Stimulated activated CD4-positive, alpha-beta T cell treated with anti-CD3 and anti-CD28 coated beads, TNF-alpha, amount 100 ng/mL, for 24 hours (primary cell): ENCODE measurements around the gene RPS6KA5.
"Not testable (repeated sequence)": the region's sequence is repeated elsewhere in the genome, so short reads cannot be mapped to it uniquely, and the experiment has no call there.

Source experiments
- DNase-seq, 3 experiments: peaks; one replicate each; pipeline ENCODE4 v3.0.0-alpha.2; 2020; ENCODE audit warnings: low read depth in 3 of 3

Gene RPS6KA5

DNA sequence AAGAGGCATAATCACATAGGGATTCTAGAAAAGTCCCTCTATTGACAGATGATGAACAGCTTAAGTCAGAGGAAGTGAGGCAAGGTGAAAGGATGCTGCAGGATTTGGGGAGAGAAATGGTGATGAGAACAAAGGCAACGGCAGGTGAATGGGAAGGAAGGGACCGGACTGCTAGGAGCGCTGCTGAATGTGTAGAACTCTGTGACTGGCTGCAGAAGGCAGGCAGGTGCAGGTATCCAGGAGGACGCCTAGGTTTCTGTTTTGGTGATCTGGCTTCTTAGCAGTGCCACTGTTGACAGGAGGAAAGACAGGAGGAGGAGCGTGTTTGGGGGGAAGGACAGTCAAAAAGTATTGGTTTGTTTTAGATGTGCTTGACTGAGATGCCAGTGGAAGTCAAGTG is 185.8 kb downstream of the RPS6KA5 start:
- no peak for DNase-seq

DNA sequence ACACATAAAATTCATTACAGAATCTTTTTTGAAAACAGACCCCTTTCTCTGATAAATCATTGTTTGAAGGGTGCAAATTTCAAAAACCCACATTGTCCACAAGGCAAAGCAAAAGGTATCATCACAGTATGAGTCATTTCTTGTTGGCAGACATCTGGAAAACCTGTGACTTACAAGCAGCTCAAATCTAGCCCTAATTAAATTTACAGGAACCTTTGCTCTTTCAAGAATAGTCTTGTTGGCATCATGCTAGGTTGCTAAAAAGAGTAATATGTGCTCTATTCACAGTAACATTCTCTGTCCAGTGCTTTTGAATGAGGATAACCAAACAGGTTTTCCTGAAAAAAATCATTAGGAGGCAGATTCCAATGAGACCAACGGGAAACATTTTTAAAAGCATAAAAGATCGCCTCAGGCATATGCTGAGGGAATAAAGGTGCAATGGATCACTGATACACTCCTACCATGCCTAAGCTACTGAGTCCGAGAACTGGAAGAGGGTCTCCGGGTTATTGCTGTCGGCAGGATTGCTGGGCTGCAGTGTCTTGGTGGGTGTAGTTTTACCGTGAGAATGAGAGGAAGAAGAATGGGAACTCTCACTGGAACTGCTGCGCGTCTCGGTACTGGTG is 188.7 kb downstream of the RPS6KA5 start:
- no peak for DNase-seq

DNA sequence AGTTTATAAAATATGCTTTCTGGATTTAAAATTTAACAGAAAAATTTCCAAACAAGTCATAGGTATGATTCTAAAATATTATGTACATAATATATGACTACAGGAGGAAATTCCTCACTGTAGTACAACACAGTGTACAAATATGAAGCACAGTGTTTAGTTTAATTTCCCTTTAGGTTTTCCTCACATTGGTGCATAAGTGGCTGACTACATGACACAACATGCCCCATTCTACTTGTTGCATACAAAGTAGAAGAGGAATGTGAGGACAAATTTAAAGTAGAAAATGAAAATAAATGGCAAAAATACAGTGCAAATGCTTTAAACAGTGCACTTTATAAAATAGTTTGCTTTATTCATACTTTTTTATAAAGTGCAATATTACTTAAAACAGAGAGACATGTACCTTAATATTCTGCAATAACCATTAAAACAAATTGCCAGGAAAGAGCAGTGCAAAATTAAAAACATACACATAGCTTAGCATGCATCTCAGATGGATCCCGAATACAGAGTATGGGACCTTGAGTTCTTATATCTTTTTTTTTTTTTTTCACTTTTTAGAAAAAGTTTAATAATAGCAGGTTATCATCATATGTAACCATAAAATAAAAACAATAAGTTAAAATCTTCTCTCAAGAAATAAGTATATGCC is 189.4 kb downstream of the RPS6KA5 start:
- no peak for DNase-seq

DNA sequence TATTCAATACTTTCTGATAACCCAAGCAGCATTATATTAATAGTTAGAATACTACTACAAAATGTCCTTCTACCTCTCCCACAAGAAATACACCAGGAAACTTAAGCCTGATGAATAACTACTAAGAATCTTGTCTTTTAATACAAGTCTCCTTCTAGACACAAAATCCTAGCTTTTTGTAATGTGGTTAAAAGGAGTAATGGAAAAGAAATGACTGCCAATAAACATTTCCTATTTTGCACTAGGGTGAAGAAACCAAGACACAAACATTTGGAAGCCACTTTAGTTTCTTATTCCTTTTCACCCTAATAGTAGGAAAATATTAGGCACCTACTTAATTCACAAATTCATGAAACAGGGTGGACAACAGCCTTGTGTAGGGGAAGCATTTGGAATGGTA is 192.9 kb downstream of the RPS6KA5 start:
- no peak for DNase-seq

DNA sequence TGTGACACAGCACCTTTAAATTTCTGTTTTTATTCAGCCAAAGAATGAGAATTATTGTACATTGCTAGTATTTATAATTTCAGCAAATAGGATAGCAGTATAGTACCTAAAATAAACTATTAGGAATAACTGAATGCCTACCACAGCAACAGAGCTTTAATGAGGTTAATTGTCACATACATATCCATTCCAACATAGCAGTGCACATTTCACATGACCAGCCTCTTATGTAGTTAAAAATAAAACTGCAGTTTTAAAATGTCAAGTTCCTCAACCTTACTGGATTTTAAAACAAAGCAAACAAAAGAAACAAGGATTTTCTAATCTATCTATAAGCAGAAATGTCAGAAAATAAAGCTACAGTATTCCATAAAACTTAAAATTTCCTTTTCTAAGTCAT is 193.6 kb downstream of the RPS6KA5 start:
- no peak for DNase-seq

DNA sequence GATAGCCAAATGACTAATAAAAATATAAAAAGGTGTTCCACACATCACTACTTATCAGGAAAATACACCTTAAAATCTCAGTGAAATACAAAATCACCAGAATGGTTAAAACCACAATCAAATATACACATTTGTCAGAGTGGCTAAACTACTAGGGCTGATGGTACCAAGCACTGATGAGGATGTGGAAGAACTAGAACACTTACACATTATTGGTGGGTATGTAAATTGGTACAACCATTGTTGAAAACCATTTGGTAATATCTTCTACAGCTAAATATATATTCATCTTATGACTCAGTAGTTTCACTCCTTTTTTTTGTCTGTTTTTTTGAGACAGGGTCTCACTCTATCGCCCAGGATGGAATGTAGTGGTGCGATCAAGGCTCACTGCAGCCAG is 195.7 kb downstream of the RPS6KA5 start:
- DNase-seq, result no peak

DNA sequence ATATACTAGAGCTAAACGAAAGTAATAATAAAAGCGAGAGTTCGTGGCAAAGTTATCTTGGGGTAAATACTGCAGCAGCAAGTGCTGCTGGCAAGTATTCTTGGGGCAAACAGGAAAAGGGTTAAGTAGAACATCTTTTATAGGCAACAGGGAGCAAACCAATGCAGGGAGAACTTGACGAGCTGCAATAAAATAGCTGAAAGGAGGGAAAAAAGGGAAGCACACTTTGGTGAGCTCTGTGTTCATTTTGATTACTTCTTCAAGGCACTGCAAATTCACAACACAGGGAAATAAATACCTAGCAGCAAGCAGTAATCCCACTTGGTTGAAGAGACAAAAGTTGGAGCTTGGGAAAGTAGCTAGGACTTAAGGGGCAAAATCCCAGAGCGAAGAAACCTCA is 201.9 kb downstream of the RPS6KA5 start:
- no peak for DNase-seq

DNA sequence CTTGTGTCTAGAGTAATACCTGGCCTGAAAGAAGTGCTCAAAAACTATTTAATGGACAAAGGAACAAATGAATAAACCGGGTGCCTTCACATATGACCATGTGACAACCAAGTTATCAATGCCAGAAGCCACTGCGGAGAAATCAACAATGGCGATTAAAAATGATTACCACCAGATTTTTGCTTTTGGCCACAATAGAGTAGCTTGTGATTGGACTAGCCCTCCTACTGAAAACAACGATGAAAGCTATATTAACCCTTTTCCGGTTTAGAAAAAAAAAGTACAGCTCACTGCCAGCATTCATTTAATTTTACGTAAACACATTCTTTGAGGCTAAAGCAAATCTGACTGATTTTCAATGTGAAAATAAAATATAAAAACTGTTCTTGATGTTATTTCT is 202.6 kb downstream of the RPS6KA5 start:
- DNase-seq, result no peak

DNA sequence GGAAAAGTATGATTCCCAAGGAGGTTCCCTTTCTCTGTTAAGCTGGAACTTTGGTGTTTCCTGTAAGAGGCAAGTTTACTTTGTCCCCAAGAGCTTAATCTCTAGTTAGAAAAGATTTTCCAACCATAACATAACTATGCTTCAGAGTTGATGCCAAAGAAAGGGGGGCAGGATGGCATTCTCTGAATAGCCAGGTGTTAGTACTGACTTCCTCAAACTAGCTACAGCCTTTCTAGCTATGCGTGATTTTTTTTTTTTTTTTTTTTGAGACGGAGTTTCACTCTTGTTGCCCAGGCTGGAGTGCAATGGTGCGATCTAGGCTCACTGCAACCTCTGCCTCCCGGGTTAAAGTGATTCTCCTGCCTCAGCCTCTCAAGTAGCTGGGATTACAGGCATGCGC is 204.3 kb downstream of the RPS6KA5 start:
- DNase-seq, result not testable (repeated sequence)

DNA sequence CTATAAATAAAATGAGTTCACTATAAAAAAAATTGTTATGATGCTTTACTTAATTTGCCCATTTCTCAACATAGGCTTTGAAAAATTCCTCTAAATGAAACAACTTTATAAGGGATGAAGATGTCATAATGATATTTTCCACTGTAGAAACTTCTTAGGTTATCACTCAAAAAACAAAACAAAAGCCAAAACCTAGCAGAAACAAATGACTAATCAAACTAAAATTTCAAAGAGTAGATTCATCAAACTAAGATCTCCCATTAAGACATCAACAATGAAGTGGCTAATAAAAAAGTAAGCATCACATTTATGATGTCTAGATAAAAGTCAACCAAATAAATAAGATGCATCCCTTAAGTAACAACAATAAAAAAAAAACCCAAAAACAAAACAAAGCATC is 207.3 kb downstream of the RPS6KA5 start:
- no peak for DNase-seq

DNA sequence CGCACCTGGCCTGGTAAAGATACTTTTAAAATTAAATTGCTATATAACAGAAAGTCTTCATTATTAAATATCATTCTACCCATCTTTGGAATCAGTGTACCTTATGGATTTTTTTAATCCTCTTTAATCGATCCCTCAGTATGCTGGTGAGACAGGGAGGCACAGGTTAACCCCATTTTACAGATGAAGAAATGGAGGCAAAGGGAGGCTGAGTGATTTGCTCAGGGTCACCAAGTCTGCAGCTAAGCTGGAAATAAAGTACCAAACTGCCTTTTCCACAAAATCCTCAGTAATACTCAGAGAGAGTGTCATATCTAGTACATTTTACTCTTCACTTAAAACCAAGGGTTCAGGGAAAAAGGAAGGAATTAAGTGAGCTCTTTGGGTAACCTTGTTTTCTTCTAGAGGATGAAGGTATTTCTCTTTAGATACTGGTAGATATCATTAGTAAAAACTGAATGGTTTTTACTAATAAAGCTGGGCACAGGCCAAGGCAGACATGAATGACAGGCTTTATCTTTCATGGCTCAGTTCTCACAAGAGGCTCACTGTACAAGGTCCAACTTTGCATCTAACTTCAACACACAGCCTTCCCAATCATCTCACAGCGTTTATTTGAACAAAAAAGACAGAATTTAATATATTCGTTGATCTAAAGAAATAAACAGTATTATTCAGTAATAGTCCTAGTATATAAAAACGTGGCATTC is 209.0 kb downstream of the RPS6KA5 start:
- DNase-seq, result no peak

DNA sequence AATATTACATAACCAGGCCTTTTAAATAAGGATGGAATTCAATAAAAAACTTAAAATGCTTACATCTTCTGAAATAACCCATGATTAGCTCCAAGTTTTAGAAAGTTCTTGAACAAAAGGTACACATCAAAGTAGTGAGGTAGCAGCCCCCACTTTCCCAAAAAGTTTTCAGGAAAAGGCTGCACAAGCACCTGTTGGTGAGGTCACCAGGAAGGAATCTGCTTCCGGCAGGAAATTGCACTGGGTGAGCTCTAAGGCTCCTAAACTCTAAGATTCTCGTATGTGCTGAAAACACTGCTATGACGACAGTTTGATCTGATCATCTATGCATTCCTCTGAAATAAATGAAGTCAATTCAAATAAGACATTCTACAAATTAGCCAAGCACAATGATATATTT is 210.0 kb downstream of the RPS6KA5 start:
- no peak for DNase-seq

DNA sequence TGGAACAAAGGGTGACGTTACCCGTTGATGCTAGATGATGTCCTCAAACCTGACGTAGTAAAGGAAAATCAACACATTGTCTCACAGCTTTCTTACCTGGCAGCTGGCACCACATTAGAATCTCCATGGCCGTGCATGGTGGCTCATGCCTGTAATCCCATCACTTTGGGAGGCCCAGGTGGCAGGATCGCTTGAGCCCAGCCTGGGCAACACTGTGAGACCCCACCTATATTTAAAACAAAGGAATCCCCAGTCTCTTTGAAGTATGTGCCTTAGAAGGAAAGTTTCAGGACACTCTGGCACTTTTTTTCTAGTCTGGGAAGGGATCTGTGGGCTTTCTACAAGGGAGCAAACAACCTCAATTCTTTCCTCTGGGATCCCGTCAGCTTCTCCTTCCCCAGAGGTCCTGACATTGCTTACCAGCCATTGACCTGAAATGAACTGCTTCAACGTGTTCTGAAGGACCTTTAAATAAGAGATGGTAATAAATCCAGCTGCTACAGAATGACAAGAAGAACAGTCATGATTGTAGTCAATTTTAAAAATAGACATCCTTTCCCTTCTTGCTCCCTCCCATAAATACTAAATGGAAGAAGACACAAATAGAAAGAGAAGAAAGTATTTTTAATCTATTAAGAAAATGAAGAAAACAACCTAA is 210.5 kb downstream of the RPS6KA5 start:
- DNase-seq, result no peak

DNA sequence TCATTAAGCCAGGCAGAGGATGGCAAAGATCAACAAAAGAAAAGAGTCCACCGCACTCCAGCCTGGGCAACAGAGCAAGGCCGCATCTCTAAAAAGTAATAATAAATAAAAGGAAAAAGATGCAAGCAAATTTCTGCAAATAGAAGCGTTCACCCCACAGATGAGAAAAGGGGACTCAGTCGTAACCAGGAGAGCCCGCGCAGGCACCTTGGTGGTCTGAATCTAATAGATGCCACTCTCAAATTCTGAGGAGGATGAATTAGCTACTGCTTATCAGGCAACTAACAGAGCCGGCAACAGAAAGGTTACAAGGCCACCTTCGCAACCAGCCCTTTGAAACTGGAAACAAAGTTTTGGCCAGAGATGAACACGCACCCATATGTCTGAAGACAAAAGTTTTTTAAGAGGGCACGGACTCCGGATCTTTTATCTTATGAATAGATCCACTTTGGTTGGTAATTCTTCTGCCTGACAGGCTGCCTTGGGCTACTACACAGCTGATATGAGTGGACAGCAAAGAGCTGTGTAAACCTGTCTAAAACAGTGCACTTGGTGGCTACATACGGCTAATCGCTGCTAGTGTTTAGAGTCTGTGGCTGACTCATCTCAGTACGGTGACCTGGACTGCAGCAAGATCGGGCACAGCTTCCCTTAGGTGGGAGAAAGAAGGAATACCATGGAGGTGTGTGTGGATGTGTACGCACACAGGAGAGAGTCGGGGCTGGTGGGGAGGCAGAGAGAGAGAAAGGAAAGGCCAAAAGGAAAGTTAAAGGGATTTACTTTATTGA is 211.3 kb downstream of the RPS6KA5 start:
- DNase-seq, result no peak

DNA sequence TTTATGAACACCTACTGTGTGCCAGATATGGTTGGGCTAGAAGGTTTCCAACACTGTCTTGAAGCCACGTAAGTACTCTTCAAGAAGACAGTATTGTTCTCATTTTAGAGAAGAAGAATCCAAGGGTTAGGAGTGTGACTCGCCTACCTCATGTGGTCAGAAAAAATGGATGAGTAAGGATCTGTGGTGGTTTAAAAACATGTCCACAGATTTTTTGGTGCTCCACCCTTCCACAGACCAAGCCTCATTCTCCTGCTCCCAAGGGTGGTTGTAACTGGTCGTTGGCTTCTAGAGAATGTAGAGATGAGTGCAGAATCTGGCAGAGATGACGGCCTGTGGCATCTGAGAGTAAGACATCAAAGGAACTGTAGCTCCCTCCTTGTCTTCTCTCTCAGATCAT is 213.9 kb downstream of the RPS6KA5 start:
- no peak for DNase-seq

DNA sequence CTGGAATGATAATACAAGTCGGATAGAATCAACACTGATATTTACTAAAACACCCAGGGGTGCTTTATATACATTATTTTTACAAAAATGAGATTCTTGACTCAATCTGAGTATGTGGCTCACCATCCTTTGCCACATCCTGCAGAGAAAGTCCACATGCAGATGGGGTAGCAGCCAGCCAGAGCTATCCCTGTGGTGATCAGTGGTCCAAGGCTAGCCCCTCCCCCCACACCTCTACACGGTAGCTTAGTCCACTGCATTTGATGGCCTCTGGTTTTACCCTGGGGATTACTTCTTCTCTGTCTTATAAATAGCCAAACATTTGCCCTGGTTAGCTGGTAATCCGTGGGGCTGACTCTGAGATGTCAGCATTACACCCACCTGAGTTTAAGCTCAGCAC is 216.1 kb downstream of the RPS6KA5 start:
- no peak for DNase-seq

DNA sequence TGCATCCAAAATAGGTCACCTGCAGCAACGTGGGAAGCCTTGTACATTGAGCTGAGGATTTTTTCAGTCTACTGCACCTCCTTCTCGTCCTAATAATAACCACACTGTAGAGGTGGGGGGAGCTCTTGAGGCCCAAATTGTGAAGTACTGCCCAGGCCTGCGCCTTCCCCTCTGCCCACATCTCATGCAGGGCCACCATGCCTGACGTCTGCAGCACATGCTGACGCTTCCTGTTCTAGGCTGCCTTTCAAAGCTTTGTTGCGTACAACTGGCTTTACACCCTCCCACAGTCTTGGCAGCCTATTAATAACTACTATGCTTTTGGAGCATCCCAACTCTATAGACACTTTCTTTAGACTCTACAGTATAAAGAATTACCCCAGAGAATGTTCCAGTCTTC is 217.7 kb downstream of the RPS6KA5 start:
- DNase-seq, result no peak

DNA sequence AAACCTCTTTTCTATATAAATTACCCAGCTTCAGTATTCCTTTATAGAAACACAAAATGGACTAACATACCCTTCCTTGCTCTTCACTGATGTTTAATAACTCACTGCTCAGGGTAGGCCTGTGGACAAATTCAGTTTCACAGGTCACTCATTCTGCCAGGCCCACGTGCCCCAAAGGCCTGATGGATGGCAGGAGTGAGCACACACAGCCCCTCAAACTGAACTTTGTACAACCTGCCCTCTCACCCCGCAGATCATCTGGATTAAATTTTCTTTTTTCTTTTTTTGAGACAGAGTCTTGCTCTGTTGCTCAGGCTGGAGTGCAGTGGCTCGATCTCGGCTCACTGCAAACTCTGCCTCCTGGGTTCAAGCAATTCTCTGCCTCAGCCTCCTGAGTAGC is 219.8 kb downstream of the RPS6KA5 start:
- DNase-seq, result not testable (repeated sequence)

DNA sequence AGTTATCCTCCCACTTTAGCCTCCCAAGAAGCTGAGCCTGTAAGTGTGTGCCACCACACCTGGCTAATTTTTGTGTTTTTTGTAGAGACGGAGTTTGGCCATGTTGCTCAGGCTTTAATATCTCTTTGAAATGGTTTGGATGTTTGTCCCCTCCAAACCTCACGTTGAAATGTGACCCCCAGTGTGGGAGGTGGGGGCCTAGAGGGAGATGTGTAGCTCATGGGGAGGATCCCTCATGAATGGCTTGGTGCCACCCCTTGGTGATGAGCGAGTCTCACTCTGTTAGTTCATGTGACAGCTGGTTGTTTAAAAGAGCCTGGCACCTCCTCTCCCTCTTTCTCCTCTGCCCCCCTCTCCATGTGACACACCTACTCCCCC is 220.6 kb downstream of the RPS6KA5 start:
- no peak for DNase-seq

DNA sequence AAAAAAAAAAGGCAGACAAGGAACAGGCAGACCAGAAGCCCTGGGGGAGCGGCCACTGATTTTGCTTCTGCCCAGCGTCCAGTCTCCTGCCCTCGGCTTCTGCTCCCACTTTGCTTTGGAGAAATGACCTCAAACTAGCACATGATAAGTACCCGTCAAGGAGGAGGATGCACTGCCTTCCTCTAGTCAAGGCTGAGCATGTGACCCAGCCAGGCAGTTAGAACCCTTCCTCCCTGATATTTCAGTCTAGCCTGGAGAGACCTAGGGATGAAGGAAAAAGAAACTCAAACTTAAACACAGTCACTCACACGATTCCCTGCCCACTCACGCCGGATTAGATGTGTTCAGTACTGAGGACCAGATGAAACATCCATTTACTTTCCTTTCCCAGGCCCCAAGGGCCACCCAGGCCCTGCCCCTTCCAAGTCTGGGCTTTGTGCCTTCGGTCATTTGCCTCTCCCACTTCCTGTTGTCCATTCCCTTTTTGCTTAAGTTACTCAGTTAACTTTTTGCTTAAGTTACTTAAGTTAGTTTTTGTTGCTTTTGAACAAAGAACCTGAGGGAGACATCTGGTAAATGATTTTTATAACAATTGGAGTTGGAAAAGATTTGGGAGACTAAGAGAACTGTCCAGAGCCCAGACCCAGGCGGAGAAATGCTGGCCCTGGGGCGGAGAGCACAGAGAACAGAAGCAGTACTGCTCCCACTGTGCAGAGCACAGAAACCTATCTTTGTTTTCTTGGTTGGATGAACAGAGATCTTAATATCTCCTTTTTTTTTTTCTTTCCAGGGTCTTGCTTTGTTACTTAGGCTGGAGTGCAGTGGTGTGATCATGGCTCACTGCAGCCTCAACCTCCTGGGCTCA is 221.2 kb downstream of the RPS6KA5 start:
- no peak for DNase-seq

DNA sequence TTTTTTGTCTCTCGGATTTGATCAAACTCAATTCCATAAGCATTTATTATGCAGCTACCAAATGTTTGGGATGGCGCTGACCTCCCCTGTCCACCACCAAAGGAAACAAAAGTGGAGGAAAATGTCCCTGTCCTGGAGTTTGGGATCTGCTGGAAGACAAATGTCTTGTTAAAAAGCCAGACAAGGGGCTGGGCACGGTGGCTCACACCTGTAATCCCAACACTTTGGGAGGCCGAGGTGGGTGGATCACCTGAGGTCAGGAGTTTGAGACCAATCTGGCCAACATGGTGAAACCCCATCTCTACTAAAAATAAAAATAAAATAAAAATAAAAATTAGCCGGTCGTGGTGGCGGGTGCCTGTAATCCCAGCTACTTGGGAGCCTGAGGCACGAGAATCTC is 221.9 kb downstream of the RPS6KA5 start:
- DNase-seq, result not testable (repeated sequence)
